ENCODE data around the gene KLK2. TPM values are rescaled to one million over a fixed set of nuclear protein-coding genes. Genes with fewer than 3 reads are reported as not detected.

The KLK2 gene
- total and polyA plus RNA-seq, 2 of the 13 experiments (the other 11 are each of a cell fraction or from before 2014, with no cell fraction given), result 0.11 TPM; not detected in 1

DNA sequence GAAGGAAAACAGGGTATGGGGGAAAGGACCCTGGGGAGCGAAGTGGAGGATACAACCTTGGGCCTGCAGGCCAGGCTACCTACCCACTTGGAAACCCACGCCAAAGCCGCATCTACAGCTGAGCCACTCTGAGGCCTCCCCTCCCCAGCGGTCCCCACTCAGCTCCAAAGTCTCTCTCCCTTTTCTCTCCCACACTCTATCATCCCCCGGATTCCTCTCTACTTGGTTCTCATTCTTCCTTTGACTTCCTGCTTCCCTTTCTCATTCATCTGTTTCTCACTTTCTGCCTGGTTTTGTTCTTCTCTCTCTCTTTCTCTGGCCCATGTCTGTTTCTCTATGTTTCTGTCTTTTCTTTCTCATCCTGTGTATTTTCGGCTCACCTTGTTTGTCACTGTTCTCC, 15.9 kb upstream of the KLK2 start:
- no peak for ATAC-seq
- in situ Hi-C loops (cut with HindIII; ENCODE audit: extremely low pct_ligation_motif_present, low pct_unique_long_range_greater_than_20kb) (no loop called here), intact Hi-C loops (cut with micrococcal nuclease; ENCODE audit: unreplicated experiment) (no loop called here)
- Histone ChIP-seq H3K36me3 (replicated peaks in 1 of 2; ENCODE audit: control insufficient read depth in 1 of 2, insufficient read depth in 2 of 2, low read length in 2 of 2) (no peaks in the 10 kb centered on the region), H3K9me3 (ENCODE audit: low read length) (no peaks in the 10 kb centered on the region), H2AFZ (ENCODE audit: low read length) (no peak overlapping the region), H3K4me2 (ENCODE audit: low read depth, low read length) (no peak overlapping the region), H3K27ac (ENCODE audit: extremely low read length, insufficient read depth, low read length) (no peak overlapping the region), H3K9ac (ENCODE audit: insufficient read depth, low read depth, low read length) (no peak overlapping the region), H3K4me1 (ENCODE audit: insufficient read depth, low read length) (no peaks in the 10 kb centered on the region), H3K27me3 (ENCODE audit: control insufficient read depth in 1 of 2, insufficient read depth in 2 of 2, low read length in 2 of 2) (peaks cover 3 to 20% of the 10 kb centered on the region in 2 experiments; a peak in 4 of 5 replicates), H4K20me1 (ENCODE audit: insufficient read depth, low read length) (no peaks in the 10 kb centered on the region), H3K79me2 (ENCODE audit: insufficient read depth, low read length) (no peaks in the 10 kb centered on the region), H3K4me3 (replicated peaks in 1 of 3; ENCODE audit: insufficient read depth in 1 of 3, low read depth in 2 of 3, low read length in 3 of 3) (no peak overlapping the region)
- 5% methylated on average over 6 of the region's 6 CpGs for WGBS (ENCODE audit: low lambda C conversion rate)
- ChIA-PET POLR2A (no interaction called here), CTCF (ENCODE audit: low intra/inter-chr PET ratio, low total read pairs) (no interaction called here)
- FAIRE-seq, result no peak
- no TSS peak for BruUV-seq (replicated peaks)
- no peak for DNase-seq (ENCODE audit: low spot score)
- TF ChIP-seq SOX6 (IDR thresholded peaks at IDR 0.05), result no peak
- no peak for TF ChIP-seq SOX6 (CRISPR knock-in tag; IDR thresholded peaks at IDR 0.05)
- no peak for TF ChIP-seq FOXK1 (CRISPR knock-in tag; IDR thresholded peaks at IDR 0.05; ENCODE audit: borderline replicate concordance, low read depth)
- no peak for TF ChIP-seq ZSCAN31 (CRISPR knock-in tag; IDR thresholded peaks at IDR 0.05; ENCODE audit: low read depth)
- TF ChIP-seq, protein P1, sequence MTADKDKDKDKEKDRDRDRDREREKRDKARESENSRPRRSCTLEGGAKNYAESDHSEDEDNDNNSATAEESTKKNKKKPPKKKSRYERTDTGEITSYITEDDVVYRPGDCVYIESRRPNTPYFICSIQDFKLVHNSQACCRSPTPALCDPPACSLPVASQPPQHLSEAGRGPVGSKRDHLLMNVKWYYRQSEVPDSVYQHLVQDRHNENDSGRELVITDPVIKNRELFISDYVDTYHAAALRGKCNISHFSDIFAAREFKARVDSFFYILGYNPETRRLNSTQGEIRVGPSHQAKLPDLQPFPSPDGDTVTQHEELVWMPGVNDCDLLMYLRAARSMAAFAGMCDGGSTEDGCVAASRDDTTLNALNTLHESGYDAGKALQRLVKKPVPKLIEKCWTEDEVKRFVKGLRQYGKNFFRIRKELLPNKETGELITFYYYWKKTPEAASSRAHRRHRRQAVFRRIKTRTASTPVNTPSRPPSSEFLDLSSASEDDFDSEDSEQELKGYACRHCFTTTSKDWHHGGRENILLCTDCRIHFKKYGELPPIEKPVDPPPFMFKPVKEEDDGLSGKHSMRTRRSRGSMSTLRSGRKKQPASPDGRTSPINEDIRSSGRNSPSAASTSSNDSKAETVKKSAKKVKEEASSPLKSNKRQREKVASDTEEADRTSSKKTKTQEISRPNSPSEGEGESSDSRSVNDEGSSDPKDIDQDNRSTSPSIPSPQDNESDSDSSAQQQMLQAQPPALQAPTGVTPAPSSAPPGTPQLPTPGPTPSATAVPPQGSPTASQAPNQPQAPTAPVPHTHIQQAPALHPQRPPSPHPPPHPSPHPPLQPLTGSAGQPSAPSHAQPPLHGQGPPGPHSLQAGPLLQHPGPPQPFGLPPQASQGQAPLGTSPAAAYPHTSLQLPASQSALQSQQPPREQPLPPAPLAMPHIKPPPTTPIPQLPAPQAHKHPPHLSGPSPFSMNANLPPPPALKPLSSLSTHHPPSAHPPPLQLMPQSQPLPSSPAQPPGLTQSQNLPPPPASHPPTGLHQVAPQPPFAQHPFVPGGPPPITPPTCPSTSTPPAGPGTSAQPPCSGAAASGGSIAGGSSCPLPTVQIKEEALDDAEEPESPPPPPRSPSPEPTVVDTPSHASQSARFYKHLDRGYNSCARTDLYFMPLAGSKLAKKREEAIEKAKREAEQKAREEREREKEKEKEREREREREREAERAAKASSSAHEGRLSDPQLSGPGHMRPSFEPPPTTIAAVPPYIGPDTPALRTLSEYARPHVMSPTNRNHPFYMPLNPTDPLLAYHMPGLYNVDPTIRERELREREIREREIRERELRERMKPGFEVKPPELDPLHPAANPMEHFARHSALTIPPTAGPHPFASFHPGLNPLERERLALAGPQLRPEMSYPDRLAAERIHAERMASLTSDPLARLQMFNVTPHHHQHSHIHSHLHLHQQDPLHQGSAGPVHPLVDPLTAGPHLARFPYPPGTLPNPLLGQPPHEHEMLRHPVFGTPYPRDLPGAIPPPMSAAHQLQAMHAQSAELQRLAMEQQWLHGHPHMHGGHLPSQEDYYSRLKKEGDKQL (CRISPR knock-in tag; IDR thresholded peaks at IDR 0.05; ENCODE audit: low read depth), result no peak
- no peak for TF ChIP-seq ZNF329 (CRISPR knock-in tag; IDR thresholded peaks at IDR 0.05; ENCODE audit: low read depth)
- TF ChIP-seq, protein P2, sequence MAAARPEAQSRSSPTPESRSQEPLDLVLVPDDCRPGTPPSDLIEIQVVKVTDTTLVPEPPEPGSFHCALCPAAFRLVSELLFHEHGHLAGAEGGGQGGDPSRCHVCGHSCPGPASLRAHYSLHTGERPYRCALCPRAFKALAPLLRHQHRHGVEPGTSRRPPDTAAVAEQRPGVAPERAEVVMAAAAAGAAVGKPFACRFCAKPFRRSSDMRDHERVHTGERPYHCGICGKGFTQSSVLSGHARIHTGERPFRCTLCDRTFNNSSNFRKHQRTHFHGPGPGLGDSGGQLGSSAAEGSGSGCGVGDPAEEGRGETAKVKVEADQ (CRISPR knock-in tag; IDR thresholded peaks at IDR 0.05; ENCODE audit: borderline replicate concordance), result no peak
- no peak for TF ChIP-seq NFKBIZ (CRISPR knock-in tag; IDR thresholded peaks at IDR 0.05)
- TF ChIP-seq ZNF781 (CRISPR knock-in tag; IDR thresholded peaks at IDR 0.05; ENCODE audit: borderline replicate concordance, not compliant biosample characterization), result no peak
- no peak for TF ChIP-seq ZNF737 (CRISPR knock-in tag; IDR thresholded peaks at IDR 0.05; ENCODE audit: borderline replicate concordance)
- TF ChIP-seq, protein P3, sequence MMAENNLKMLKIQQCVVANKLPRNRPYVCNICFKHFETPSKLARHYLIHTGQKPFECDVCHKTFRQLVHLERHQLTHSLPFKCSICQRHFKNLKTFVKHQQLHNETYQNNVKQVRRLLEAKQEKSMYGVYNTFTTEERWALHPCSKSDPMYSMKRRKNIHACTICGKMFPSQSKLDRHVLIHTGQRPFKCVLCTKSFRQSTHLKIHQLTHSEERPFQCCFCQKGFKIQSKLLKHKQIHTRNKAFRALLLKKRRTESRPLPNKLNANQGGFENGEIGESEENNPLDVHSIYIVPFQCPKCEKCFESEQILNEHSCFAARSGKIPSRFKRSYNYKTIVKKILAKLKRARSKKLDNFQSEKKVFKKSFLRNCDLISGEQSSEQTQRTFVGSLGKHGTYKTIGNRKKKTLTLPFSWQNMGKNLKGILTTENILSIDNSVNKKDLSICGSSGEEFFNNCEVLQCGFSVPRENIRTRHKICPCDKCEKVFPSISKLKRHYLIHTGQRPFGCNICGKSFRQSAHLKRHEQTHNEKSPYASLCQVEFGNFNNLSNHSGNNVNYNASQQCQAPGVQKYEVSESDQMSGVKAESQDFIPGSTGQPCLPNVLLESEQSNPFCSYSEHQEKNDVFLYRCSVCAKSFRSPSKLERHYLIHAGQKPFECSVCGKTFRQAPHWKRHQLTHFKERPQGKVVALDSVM (CRISPR knock-in tag; IDR thresholded peaks at IDR 0.05), result no peak
- TF ChIP-seq ZNF33B (CRISPR knock-in tag; IDR thresholded peaks at IDR 0.05), result no peak
- TF ChIP-seq, protein P4, sequence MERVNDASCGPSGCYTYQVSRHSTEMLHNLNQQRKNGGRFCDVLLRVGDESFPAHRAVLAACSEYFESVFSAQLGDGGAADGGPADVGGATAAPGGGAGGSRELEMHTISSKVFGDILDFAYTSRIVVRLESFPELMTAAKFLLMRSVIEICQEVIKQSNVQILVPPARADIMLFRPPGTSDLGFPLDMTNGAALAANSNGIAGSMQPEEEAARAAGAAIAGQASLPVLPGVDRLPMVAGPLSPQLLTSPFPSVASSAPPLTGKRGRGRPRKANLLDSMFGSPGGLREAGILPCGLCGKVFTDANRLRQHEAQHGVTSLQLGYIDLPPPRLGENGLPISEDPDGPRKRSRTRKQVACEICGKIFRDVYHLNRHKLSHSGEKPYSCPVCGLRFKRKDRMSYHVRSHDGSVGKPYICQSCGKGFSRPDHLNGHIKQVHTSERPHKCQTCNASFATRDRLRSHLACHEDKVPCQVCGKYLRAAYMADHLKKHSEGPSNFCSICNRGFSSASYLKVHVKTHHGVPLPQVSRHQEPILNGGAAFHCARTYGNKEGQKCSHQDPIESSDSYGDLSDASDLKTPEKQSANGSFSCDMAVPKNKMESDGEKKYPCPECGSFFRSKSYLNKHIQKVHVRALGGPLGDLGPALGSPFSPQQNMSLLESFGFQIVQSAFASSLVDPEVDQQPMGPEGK (CRISPR knock-in tag; IDR thresholded peaks at IDR 0.05), result no peak

Data from HepG2 (cell line).